ENCODE measurements around the gene ST3GAL2.

DNA sequence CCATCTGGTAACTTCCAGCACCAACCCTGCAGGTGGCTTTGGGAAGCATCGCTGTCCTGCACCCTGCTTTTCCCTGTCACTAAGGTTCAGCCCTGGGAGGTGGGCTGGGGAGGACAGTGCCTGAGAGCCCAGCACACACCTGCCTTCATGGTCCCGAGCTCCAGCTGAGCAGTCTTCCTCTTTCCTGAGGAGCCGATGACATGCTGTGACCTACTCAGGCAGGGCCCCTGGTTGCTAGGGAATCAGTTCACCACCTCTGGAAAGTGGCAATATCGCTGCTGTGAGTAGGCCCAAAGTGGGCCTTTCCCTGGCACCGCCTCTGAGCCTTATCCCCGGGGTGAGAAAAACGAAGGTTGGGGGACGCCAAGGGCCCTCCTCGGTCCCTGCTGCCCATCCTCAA lies 17.9 kb downstream of the ST3GAL2 start:
- TF ChIP-seq POLR2AphosphoS5 (IDR thresholded peaks at IDR 0.05; ENCODE audit: borderline replicate concordance, low read depth, low read length) (no peak), EZH2 (IDR thresholded peaks at IDR 0.05) (no peak), FOXP2 (optimal IDR thresholded peaks at IDR 0.05; ENCODE audit: control extremely low read depth, extremely low read length, insufficient read depth) (no peak)

All from SK-N-MC (cell line).